ENCODE data around the gene ABCB6. TPM values are rescaled to one million over a fixed set of nuclear protein-coding genes. Genes with fewer than 3 reads are reported as not detected.

Gene ABCB6
- total and polyA plus RNA-seq, 10 of the 15 experiments (the other 5 are each of a cell fraction or from before 2014, with no cell fraction given): 2.3 to 22.1 (median 13.8) TPM

DNA sequence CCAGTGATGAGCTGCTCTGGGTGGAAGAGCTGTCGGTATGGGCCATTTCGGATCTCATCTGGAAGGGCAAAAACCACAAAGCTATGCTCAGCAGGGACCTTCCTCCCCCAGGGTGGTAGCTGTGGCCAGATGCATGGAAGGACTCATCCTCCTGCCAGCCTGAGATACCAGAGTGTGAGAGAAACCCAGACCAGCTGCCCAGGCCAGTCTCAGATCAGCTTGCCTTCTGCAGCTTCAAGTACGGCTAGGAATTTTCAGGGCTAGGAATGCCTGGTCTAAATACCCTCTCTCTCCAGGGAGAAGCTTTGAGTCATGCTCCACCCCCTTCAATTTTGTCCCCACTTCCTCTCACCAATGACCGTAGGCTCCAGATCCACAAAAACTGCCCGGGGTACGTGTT is 32.9 kb upstream of the ABCB6 start:
- intact Hi-C loops (cut with micrococcal nuclease; ENCODE audit: unreplicated experiment) (loop anchor here (2.0 kb wide), 2 partner anchors 23 to 75 kb away; partner anchors contain the start of genes ANKZF1, ATG9A and CNPPD1), in situ Hi-C loops (cut with MboI) (no loop called here)
- no peak for DNase-seq (ENCODE audit: low read depth, low spot score)
- no peak for FAIRE-seq
- CTCF ChIA-PET: interaction anchor here (0.8 to 6.1 kb wide), 8 partner anchors 22 to 81 kb away, joined by 3 to 65 read pairs (median 4); partner anchors contain the start of genes ANKZF1, ATG9A and DNAJB2
- no TSS peak for BruUV-seq (replicated peaks)
- TF ChIP-seq RUNX3 (IDR thresholded peaks at IDR 0.05; ENCODE audit: low read length): 0 out of 2 replicates have a peak, but pooled peaks have one; percentile 5
- peak; percentile 22; the same call in 1 of the 2 replicates for TF ChIP-seq SPI1 (IDR thresholded peaks at IDR 0.05; ENCODE audit: borderline replicate concordance, insufficient read depth, low read depth, low read length)
- no peak for TF ChIP-seq BACH1 (IDR thresholded peaks at IDR 0.05; ENCODE audit: borderline replicate concordance)
- TF ChIP-seq, protein P1, sequence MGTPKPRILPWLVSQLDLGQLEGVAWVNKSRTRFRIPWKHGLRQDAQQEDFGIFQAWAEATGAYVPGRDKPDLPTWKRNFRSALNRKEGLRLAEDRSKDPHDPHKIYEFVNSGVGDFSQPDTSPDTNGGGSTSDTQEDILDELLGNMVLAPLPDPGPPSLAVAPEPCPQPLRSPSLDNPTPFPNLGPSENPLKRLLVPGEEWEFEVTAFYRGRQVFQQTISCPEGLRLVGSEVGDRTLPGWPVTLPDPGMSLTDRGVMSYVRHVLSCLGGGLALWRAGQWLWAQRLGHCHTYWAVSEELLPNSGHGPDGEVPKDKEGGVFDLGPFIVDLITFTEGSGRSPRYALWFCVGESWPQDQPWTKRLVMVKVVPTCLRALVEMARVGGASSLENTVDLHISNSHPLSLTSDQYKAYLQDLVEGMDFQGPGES (IDR thresholded peaks at IDR 0.05): no peak
- no peak for TF ChIP-seq CREM (IDR thresholded peaks at IDR 0.05; ENCODE audit: low read depth)
- POLR2A ChIA-PET: interaction anchor here (1.3 to 9.0 kb wide), 9 partner anchors 22 to 75 kb away, joined by 3 to 160 read pairs (median 7); partner anchors contain the start of genes ANKZF1, ATG9A, CNPPD1 and DNAJB2
- H3K9me3 ChIP-seq (replicated peaks; ENCODE audit: control insufficient read depth, insufficient read depth, low read length): no peaks in the 10 kb centered on the region
- SMC1A ChIA-PET (ENCODE audit: uncharacterized antibody, unreplicated experiment): interaction anchor here (0.9 to 8.6 kb wide), 9 partner anchors 13 to 81 kb away, joined by 3 to 98 read pairs (median 7); partner anchors contain the start of genes ANKZF1, ATG9A, CNPPD1 and DNAJB2
- peaks cover 12 to 19% of the 10 kb centered on the region in 2 experiments for H3K36me3 ChIP-seq (ENCODE audit: control insufficient read depth in 2 of 2, insufficient read depth in 2 of 2, low read length in 1 of 2)
- H3K79me2 ChIP-seq (ENCODE audit: control insufficient read depth, insufficient read depth, low read length): peaks cover 47% of the 10 kb centered on the region
- WGBS (ENCODE audit: insufficient coverage, insufficient replicate concordance, low lambda C conversion rate, missing lambda C conversion rate): 56% methylated on average over 6 of the region's 6 CpGs
- peak overlapping the region; percentile 86 for H3K4me3 ChIP-seq
- ATAC-seq: no peak
- H4K20me1 ChIP-seq (ENCODE audit: control insufficient read depth, insufficient read depth): 0 out of 2 replicates have a peak, but pooled peaks cover 4% of the 10 kb centered on the region
- H3K4me2 ChIP-seq (ENCODE audit: control insufficient read depth, insufficient read depth): peak overlapping the region; percentile 92
- no peak overlapping the region for H2AFZ ChIP-seq (ENCODE audit: control insufficient read depth, low read depth, low read length)
- peak overlapping the region; percentile 86 for H3K9ac ChIP-seq (ENCODE audit: control insufficient read depth, insufficient read depth, low read length)
- peak overlapping the region; percentile 77; the same call in 1 of the 2 replicates for H3K27ac ChIP-seq (ENCODE audit: control insufficient read depth, insufficient read depth)
- H3K4me1 ChIP-seq (ENCODE audit: control insufficient read depth, insufficient read depth, low read length): peaks cover 41% of the 10 kb centered on the region
- no peaks in the 10 kb centered on the region for H3K27me3 ChIP-seq (replicated peaks in 1 of 2; ENCODE audit: control insufficient read depth in 2 of 2, insufficient read depth in 2 of 2, low read length in 1 of 2)
- RAD21 ChIA-PET (ENCODE audit: unreplicated experiment): interaction anchor here (1.1 to 5.1 kb wide), 5 partner anchors 10 to 48 kb away, joined by 3 to 53 read pairs (median 4); partner anchors contain the start of gene DNAJB2

Data from GM12878 (cell line).